Kasumi-1 (cell line): ENCODE measurements around the gene MPZL1.
"Not testable (repeated sequence)": the region's sequence is repeated elsewhere in the genome, so short reads cannot be mapped to it uniquely, and the experiment has no call there.

Experiments used
- DNase-seq, 2 experiments: peaks; one replicate each; lab custom pipeline; 2025; lab: John Stamatoyannopoulos, UW

The MPZL1 gene

GRCh38 chr1:167812972-167813371 lies 91.2 kb downstream of the MPZL1 start:
- DNase-seq, result no peak

- DNase-seq, result no peak
These were observed 93.9 kb downstream of the MPZL1 start for GRCh38 chr1:167815650-167816049.

DNA sequence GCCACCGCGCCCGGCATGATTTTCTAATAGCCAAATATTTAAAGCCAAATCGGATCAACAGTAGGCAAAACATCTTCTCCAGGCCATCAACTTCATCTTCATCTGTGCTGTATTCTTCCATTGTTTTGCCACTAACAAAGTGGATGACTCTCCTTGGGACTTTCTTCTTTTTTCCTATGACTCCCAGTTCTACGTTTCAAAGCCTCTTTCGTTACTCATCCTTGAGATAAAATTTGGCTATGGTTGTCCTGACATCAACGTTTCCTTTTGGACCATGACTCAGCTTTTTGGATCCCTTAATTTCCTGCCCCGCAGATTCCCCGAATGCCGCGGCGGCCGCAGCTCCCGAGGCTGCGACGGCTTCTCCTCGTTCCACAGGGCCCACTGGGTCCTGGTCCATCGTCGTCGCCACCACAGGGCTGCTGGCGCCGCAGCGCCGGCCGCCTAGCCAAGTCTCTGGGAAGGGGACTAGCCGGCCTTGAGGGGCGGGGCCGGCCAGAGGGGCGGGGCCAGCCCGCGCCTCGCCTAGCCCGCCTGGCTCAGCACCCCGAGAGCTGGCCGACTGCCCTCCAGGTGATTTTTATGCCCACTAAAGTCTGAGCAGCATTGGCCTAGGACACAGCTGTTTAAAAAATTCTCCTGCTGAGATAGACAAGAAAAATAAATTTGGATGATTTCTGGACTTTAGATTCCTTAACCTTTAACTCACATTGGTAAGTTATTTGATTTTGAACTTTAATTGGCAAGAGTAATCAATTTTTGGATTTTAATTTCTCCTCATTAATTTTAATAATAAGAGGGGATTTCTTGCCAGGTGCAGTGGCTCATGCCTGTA lies 98.3 kb downstream of the MPZL1 start:
- no peak for DNase-seq

DNA sequence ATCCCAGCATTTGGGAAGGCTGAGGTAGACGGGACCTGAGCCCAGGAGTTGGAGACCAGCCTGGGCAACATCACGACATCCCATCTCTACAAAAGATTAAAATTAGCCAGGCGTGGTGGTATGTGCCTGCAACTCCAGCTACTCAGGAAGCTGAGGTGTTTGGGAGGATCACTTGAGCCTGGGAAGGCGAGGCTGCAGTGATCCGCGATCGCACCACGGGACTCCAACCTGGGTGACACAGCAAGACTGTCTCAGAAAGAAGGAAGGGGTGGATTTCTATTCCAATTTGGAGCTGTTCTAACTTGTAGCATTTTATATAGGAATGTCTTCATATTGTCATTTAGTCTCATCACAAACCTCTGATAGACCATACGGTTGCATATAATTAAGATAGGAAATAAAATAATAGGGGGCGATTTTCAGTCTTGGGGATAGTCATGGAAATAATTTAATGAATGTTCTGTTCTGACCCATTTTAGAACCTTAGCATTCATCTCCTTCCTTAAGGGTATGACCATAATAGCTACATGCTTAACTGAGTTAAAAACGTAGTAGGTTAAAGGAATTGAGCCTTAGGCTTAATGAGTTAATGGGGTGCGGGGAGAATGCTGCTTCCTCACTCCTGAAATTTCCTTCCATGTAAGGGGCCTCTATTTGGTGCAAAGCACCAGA lies 99.0 kb downstream of the MPZL1 start:
- no peak for DNase-seq

GRCh38 chr1:167821356-167821685 lies 99.5 kb downstream of the MPZL1 start:
- no peak for DNase-seq

DNA sequence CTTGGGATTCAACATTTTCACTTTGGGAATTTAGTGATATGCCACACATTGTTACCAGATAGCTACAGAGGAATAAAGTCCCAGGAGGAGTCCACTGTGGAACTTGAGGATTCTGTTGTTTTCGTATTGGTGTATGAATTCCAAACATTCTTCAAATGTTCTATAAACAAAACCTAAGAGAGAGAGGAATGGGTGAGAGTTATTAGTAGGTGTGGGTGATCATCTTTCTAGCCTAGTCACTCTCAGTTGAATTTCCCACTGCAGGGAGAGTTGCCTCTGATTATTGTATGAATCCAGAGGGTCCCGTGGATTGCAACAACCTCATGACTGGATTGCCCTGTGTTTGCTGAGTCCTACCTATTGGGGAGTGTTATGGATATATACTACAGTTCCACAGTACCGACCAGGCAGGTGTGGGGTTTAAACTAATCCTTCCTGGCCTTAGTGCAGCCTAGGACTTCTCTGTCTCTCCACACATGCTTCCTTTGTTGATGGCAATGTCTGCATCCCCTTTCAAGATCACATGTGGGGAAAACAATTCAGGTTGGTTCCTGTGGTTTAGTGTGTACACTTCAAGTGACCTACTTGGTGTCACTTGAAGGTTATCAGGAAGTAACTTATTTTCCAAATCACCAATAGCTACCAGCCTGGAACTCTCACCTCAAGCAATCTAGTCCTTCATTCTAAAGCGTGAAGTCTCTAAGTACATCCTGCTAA lies 100.3 kb downstream of the MPZL1 start:
- DNase-seq, result no peak

- no peak for DNase-seq
These were observed 102.5 kb downstream of the MPZL1 start for GRCh38 chr1:167824163-167824794.

DNA sequence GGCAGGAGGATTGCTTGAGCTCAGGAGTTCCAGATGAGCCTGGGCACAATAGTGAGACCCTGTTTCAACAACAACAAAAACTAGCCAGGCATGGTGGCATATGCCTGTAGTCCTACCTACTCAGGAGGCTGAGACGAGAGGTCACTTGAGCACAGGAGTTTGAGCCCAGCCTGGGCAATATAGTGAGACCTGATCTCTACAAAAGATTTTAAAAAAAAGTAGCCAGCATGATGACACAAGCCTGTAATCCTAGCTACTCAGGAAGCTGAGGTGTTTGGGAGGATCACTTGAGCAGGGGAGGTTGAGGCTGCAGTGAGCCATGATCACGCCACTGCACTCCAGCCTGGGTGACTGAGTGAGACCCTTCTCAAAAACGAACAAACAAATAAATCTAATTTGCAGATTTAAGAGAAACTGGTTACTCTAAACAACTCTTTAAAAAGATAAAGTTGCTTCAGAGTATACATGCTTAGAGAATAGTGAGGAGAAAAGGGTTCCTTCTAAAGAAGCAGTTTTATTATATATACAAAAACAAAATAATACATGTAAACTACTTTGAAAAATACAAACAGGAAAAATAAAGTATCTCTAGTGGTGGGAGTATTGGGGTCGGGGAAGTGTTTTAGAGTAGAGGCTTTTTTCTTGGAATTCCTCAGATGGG lies 103.8 kb downstream of the MPZL1 start:
- no peak for DNase-seq

GRCh38 chr1:167826127-167826526 lies 104.3 kb downstream of the MPZL1 start:
- no peak for DNase-seq

GRCh38 chr1:167829868-167830267 lies 108.1 kb downstream of the MPZL1 start:
- no peak for DNase-seq

DNA sequence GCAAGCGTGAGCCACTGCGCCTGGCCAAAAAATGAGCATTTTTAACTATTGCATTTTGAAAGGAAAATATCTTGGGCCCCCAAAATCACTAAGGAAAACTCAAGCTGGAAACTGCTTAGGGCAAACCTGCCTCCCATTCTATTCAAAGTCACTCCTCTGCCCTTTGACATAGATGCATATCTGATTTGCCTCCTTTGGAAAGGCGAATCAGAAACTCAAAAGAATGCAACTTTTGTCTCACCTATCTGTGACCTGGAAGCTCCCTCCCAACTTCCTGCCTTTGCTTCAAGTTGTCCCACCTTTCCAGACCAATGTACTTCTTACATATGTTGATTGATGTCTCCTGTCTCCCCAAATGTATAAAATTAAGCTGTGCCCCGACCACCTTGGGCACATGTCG lies 108.9 kb downstream of the MPZL1 start:
- DNase-seq, result not testable (repeated sequence)

- DNase-seq, result no peak
These were observed 110.9 kb downstream of the MPZL1 start for GRCh38 chr1:167832693-167833092.

DNA sequence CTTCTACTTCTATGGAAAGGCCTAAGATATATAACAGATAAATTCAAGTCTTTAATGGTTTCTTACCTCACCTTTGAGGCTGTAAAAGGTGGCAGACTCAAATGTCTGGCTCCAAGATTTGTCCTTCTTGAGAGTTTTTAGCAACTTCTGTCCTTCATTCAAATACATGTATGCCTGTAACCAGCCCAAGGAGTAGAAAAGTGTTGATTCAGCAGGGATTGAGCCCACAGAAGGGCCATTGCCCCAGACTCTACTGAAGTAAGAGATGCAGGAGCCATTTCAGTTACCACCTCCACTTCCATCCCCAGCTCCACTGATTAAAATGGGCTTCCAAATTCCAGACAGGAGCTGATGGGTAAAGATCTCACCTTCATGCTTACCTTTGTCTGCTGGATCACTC lies 112.1 kb downstream of the MPZL1 start:
- DNase-seq, result no peak

DNA sequence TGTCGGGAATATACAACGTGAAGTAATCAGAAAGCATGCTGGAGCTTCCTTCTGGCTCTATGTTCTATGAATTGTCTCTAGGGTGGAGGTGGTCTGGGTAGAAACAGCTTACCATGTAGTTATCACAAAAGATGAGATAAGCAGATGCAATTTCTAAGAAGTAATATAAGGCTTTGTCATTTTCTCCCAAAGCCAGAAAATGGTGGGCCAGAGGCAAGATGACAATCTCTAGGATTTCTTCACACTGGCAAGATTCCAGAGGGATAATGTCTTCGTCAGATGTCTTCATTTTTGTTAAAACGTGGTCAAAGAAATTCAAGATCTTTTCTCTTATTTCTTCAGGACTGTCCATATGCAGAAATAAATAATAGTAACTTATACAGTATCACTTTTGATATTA lies 114.4 kb downstream of the MPZL1 start:
- no peak for DNase-seq

DNA sequence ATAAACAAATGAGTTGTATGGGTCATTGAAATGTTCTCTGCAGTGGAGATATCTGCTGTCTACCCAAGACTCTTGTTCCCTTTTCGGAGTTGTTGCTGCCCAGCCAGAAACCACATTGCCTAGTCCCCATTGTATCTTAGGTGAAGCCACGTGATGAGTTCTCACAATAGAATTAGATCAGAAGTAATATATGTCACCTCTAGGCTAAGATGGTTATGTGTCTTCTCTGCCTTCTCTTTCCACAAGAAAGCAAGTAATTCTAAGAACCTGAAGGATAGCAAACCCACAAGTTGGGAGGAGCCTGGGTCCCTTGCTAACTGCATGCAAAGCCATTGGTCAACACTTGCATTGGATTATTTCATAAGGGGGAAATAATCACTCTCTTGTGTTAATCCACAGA lies 115.5 kb downstream of the MPZL1 start:
- no peak for DNase-seq

DNA sequence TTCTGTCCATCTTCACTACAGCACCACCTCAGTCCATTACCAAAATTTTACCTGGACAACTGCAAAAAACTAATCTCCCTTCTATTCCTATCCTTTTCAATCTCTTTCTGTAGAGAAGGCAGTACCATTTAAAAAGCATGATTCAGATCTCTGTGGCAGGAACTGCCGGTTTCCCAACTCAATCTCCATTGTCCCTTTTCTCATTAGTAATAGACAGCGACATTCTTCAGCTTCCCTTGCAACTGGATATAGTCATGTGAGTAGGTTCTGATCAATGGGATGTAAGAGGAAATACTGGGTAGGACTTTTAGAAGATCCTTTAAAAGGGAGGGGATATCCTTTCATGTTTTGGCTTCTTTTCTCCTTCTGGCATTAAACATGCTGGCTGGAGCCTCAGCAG lies 117.2 kb downstream of the MPZL1 start:
- DNase-seq, result no peak
